Nephron progenitor cell (in vitro differentiated cells): Measurements from ENCODE around the gene DICER1.

ENCODE experiments used
- DNase-seq: peaks from one replicate; pipeline ENCODE4 v3.0.0; 2021
- H3K27ac Mint-ChIP-seq: 2 replicates; pipeline ENCODE4 v1.8.0; 2021; ENCODE audit warnings: mild to moderate bottlenecking, moderate library complexity, mixed read lengths
- H3K27me3 Mint-ChIP-seq: 2 replicates; pipeline ENCODE4 v1.8.0; 2021; ENCODE audit warnings: mild to moderate bottlenecking, low read depth, mixed read lengths; ENCODE audit not compliant: poor library complexity
- H3K36me3 Mint-ChIP-seq: 2 replicates; pipeline ENCODE4 v1.8.0; 2021; ENCODE audit warnings: low read depth, mixed read lengths
- H3K4me1 Mint-ChIP-seq: 2 replicates; pipeline ENCODE4 v1.8.0; 2021; ENCODE audit warnings: mixed read lengths
- H3K4me3 Mint-ChIP-seq: 2 replicates; pipeline ENCODE4 v1.8.0; 2021; ENCODE audit warnings: mild to moderate bottlenecking, moderate library complexity, mixed read lengths
- H3K9me3 Mint-ChIP-seq: 2 replicates; pipeline ENCODE4 v1.8.0; 2021; ENCODE audit warnings: mild to moderate bottlenecking, moderate library complexity, mixed read lengths
- CTCF ChIP-seq: fragments of 200-600 bp; sonication (generic); IDR thresholded peaks from 2 replicates; pipeline ENCODE4 v1.5.0; 2021; ENCODE audit warnings: antibody characterized with exemption

Gene DICER1

GRCh38 chr14:95113476-95113875 lies 43.9 kb downstream of the DICER1 start:
- TF ChIP-seq CTCF, result no peak
- H3K27me3 Mint-ChIP-seq, result no peaks in the 10 kb centered on the region
- H3K4me3 Mint-ChIP-seq, result no peak overlapping the region
- no peak for DNase-seq
- H3K36me3 Mint-ChIP-seq, result peaks cover 62% of the 10 kb centered on the region
- peaks cover 10% of the 10 kb centered on the region for H3K4me1 Mint-ChIP-seq
- H3K9me3 Mint-ChIP-seq, result no peaks in the 10 kb centered on the region
- H3K27ac Mint-ChIP-seq, result no peak overlapping the region

- TF ChIP-seq CTCF, result no peak
- H3K9me3 Mint-ChIP-seq, result no peaks in the 10 kb centered on the region
- DNase-seq, result no peak
- no peak overlapping the region for H3K27ac Mint-ChIP-seq
- H3K4me3 Mint-ChIP-seq, result no peak overlapping the region
- no peaks in the 10 kb centered on the region for H3K27me3 Mint-ChIP-seq
- no peaks in the 10 kb centered on the region for H3K4me1 Mint-ChIP-seq
- peaks cover 69% of the 10 kb centered on the region for H3K36me3 Mint-ChIP-seq
Observed at GRCh38 chr14:95111507-95112164, 45.7 kb downstream of the DICER1 start.

DNA sequence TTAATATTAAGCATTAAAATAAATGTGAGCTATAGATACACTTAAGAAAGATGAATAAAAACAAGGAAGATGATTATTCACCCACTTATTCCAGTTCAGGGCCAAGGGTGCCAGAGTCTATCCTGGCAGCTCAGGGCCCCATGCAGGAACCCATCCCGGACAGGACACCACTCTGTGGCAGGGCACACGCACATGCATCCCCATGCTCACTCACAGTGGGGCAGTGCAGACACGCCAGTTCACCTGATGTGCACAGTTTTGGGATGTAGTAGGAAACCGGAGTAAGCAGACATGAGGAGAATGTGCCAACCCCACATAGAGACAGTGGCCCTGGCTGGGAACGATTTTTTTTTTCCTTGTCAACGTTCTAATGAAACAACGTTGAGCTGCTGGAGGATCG lies 47.2 kb downstream of the DICER1 start:
- no peak for DNase-seq
- H3K27ac Mint-ChIP-seq, result no peak overlapping the region
- H3K9me3 Mint-ChIP-seq, result no peaks in the 10 kb centered on the region
- TF ChIP-seq CTCF, result no peak
- H3K4me3 Mint-ChIP-seq, result no peak overlapping the region
- H3K4me1 Mint-ChIP-seq, result no peaks in the 10 kb centered on the region
- no peaks in the 10 kb centered on the region for H3K27me3 Mint-ChIP-seq
- H3K36me3 Mint-ChIP-seq, result peaks cover 65% of the 10 kb centered on the region

DNA sequence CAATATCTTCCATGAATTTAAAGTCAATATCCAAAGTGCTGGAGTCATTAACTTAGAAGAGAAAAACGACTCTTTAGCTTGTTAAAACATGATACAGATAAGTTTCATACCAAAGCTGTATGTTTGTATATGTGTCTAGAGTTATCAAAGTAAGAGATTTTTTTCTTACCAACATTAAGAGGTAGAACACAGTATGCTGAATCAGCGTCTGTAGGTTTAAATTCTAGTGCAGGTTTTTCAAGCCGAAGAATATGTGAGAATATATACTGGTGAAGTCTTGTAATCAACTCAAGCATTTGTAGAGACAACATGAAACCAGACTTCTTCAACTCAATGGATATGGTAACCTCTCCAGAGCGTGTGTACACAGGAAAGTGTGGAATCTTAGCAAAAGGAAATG lies 49.6 kb downstream of the DICER1 start:
- Mint-ChIP-seq H3K9me3 (no peaks in the 10 kb centered on the region), H3K27me3 (no peaks in the 10 kb centered on the region), H3K4me1 (no peaks in the 10 kb centered on the region), H3K4me3 (no peak overlapping the region), H3K36me3 (peaks cover 67% of the 10 kb centered on the region), H3K27ac (no peak overlapping the region)
- no peak for DNase-seq
- no peak for TF ChIP-seq CTCF

GRCh38 chr14:95106971-95107370 lies 50.4 kb downstream of the DICER1 start:
- H3K27ac Mint-ChIP-seq, result no peak overlapping the region
- TF ChIP-seq CTCF, result no peak
- no peaks in the 10 kb centered on the region for H3K27me3 Mint-ChIP-seq
- H3K4me1 Mint-ChIP-seq, result no peaks in the 10 kb centered on the region
- H3K36me3 Mint-ChIP-seq, result peaks cover 74% of the 10 kb centered on the region
- H3K9me3 Mint-ChIP-seq, result no peaks in the 10 kb centered on the region
- no peak for DNase-seq
- H3K4me3 Mint-ChIP-seq, result no peak overlapping the region

DNA sequence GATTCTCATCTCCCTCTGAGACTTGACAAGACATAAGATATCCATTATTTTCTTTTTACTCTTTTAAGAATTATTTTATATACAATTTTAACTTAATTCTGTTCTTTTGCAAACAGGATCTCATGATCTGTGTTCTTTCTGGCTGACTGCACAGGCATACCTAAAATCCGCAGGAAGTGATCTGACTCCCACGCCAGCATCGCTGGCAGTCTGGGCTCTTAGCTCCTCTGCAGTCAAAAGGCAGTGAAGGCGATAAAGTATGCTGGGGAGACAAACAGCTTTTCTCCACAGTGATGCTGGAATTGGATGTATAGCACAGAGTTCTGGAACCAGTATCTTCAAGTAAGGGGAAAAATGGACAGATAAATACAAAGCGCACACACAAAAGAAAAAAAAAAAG lies 52.4 kb downstream of the DICER1 start:
- no peaks in the 10 kb centered on the region for H3K27me3 Mint-ChIP-seq
- no peak for DNase-seq
- H3K27ac Mint-ChIP-seq, result peak overlapping the region; percentile 59
- no peak for TF ChIP-seq CTCF
- H3K4me1 Mint-ChIP-seq, result no peaks in the 10 kb centered on the region
- H3K4me3 Mint-ChIP-seq, result no peak overlapping the region
- H3K36me3 Mint-ChIP-seq, result peaks cover 69% of the 10 kb centered on the region
- H3K9me3 Mint-ChIP-seq, result no peaks in the 10 kb centered on the region
